HG03139 (cell line): ENCODE measurements around the gene RBM24.

ENCODE experiments used
- ATAC-seq: cut with Tn5 transposase; IDR thresholded peaks from one replicate; pipeline ENCODE4 v1.9.1; 2021; ENCODE audit not compliant: unreplicated experiment

RBM24 gene

DNA sequence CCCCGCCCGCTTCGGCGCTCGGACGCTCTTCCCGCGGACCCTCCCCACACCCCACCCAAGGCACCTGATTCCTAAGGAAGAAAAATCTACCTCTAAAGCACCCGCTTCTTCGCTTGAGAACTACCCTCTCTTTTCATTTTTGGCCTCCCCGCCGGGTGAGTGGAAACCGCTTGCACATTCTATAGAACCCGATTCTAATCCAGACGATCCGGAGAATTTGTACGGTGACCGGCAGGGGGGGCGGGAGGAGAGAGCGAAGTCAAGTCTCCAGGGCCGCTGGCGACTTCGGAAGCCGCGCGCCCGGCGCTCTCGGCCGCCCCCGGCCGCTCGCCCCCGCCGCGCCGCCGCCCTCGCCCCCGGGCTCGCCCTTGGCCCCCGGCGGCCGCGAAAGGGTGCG is at the start of gene RBM24:
TSS of gene RBM24 (plus strand) at position 262 of the 397 bp plus-strand sequence. CDS start 221 bp downstream, outside the sequence.
- ATAC-seq = no peak

DNA sequence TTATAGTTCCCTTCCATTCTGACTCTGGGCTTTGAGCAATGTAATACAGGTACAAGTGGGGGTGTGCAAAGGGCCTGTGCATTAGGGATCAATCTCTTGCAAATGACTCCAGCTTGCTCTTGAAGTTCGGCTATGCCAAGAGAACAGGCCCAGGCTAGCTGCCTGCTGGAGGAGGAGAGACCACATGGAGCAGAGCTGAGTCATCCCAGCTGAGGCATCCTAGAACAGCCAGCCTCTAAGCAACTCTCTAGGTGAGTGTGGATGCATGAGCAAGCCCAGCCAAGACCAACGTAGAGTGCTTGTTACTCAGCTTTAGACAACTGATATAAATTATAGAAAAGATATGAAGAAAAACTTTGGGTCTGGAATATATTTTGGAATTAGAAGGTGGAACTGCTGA is 47.6 kb upstream of the RBM24 start:
- ATAC-seq = no peak

DNA sequence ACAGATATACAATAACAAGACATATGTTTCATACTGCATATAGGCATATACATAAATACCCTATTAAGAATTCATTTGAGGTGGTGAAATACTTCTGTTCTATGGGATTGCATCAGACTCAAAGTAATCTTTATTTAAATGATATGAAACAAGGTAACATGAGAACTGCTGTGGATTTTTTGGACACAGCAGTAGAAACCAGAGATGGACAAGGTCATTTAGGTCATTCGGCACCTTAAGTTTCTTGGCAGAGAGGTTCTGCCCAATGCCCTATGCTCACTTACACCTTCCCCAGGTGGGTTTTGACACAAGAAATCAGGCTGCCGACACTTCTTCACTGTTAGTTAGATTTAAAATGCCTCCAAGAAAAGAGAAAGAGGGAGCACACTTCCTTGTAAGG is 43.9 kb upstream of the RBM24 start:
- no peak for ATAC-seq

DNA sequence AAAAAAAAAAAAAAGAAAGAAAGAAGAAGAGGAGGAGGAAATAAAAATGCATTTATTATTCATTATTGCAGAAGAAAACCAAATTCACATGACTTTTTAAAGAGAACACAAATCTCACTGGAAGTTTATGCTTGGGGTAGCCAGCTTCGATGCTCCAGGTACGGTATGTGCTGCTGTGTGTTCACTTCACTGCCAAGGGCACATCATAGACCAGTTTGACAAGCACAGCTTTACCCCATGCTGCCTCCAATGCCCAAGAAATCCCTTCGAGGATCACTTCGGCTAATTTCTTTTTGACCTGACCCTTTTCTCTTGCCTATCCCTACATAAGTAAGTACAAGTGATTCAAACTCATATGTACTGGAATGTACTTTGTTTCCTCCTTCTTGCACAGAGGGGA is 41.9 kb upstream of the RBM24 start:
- no peak for ATAC-seq

DNA sequence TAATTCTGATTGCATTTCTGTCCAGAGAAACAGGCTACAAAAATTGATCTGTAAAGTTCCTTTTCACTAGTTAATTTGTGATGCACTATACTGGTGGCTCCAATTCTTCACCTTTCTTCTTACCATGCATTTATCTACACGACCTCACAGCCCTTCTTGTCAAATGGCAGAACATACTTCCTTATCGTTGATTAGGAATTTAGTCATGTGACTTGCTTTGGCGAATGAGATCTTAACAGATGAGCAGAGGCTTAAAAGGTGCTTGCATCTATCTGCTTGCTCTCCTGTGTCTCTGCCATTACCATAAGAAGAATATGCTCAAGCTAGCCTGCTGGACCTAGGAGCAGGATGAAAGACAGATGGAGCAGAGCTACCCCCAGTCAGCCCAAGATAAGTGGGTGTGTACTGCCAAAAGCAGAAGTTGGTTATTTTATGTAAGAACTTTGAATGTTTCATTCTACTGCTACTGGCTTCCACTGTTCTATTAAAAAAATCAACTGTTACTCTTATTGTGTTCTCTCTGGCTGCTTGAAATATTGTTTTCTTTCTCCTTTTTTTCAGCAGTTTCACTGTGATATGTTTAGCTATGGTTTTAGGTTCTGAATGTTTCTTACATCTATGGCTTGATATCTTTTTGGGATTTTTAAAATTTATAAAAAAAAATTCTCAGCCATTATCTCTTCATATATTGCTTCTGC is 40.2 kb upstream of the RBM24 start:
- ATAC-seq = no peak

DNA sequence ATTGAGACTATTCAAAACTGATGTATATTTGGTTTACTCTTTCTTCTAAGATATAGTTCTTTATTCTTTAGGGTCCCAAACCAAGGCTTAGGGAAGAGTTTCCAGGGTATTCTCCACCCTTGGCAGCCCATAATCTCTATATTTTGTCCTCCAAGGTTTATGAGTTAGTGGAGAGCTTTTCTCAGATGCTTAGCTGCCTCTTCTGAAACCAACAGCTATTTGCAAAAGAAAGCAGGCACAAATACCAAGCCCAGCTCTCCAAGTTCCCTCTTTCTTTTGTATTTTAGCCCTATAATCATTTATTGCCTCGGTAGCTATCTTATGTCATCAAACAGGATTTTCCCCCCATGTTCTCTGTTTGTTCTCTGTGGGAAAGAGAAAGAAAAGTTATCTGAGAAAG is 39.1 kb upstream of the RBM24 start:
- no peak for ATAC-seq

DNA sequence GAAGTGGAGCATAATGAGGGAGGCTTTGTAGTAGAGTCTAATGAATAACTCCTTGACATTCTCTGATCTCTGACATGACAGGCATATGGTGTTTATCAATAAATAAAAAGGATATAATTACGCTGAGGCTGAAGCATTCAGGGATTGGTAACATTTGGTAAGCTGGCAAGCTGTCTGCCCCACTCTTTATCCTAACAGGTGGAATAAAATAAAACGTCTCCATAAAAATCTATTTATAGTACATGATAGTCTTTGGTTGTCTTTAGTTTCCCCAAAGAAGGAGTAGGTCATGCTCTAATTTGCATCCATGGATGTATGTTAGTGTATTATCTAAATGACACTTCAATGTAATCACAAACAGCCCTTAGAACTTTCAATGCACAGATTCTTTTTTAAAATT is 30.9 kb upstream of the RBM24 start:
- ATAC-seq = no peak

DNA sequence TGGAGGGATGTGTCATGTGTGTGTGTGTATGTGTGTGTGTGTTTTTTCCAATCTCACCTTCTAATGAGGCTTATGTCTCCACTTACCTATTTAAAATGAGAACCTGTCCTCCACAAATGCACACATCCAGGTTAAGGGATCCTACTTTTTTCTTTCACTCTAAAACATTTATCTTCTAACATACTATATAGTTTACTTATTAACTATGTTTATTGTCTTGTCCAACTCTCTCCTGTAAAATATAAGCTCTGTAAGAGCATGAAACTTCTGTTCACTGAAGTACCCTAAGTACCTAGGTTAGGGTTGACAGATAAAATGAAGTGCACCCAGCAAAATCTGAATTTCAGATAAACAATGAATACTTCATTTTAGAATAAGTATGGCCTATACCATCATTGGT is 29.2 kb upstream of the RBM24 start:
- no peak for ATAC-seq

DNA sequence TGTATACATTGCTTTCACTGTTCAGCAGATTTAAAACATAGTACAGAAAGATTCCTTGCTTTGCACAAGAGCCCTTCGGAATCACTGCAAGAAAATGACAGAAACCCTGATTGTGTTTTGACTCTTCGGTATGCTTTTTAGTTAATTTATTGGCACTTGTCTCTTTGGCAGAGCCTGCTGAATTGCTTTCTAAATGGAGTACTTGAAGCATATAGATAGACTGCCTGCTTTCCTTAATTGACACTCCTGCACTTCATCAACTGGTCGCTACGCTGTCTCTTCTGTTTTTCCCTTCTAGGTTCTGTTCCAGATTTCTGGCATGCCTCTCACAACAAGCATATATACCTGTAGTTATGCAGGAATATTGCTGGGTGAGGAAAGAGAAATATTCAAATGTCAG is 22.4 kb upstream of the RBM24 start:
- ATAC-seq = no peak

DNA sequence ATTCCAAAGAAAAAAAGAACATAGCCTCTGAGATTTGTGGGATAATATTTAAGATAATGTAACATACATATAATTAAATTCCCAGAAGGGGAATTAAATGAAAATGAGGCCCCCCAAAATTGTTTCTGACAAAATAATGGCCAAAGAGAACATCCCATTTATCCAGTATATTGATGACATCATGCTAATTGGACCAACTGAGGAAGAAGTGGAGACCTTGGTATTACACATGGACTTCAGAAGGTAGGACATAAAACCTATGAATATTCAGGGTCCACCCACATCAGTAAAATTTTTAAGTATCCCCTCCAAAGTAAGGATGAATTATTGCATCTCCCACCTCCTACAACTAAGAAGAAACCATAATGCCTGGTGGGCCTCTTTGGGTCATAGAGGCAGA is 15.6 kb upstream of the RBM24 start:
- ATAC-seq = no peak

DNA sequence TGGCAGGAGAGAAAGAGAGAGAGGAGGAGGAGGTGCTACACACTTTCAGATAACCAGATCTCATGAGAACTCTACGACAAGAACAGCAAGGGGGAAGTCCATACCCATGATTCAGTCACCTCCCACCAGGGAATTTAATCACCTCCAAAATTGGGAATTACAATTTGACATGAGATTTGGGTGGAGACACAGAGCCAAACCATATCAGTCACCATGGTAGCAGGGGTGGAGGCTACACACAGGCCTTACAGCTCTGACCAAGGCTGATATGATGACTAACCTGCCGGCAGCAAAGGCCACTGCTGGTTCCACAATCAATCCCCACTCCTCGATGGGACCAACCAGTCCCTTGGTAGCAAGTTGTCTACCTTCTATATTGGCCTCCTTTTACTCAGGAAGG is 13.6 kb upstream of the RBM24 start:
- ATAC-seq = no peak

DNA sequence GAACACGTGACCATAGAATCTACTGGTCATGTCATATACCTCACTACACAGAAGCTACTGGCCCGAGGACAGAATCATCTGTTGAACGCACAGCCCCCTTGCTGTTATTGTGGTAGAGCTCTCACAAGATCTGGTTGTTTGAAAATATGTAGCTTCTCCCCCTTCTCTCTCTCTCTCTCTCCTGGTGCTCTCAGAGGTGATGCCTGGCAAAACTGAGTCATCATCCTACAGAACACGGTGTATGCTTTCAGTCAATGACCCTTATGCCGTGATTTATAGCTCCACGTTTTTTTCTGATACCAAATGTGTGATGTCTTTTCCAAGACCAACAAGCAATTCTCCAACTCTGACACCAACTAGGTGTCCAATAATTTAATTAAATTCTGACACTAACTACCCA is 13.0 kb upstream of the RBM24 start:
- no peak for ATAC-seq

DNA sequence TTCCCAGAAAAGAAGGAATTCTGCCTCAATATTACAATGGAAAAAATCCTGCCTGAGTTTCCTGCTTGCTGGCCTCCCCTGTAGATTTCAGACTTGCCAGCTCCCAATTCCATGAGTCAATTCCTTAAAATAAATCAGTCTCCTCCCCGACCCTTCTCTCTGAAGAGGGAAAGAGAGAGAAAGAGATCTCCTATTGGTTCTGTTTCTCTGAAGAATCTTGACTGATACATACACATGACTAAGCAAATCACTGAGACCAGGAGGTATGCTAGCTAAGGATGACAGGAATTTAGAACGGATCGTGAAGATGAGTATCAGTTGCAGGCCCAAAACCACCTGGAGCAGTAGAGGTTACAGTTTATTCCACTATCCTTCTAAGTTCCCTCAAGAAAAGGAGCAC is 11.3 kb upstream of the RBM24 start:
- no peak for ATAC-seq

DNA sequence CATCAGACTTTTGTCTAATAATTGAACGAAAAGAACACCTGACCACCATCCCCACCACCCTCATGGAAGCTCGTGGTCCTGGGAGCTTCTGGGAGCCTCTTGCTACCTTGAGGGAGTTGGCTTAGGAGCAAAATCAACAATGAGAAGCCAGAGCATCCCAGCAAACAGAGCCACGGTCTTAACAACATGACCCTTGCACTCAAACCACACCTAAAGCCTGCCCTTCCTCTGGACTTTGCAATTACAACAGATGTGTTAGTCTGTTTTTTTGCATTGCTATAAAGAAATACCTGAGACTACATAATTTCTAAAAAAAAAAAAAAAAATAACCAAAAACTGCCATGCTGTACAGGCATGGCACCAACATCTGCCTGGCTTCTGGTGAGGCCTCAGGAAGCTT is 9.5 kb upstream of the RBM24 start:
- ATAC-seq = no peak

DNA sequence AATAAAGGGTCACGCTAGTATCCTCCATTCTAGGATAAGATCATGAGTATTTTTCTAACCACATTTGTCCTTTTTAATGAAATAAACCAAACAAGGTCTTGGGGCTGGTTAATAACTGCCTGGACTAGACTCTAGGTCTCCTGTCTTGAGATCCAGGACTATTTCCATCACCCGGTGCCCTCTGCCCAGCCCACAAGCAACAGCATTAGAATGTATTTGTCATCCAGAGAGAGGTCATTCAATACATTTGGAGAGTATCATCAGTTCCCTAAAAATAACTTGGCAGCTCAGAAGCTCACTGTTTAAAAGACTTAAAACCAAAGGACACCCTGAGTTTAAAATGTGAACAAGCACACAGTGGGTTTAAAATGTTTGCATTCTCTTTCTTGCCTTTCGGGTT is 4.4 kb upstream of the RBM24 start:
- no peak for ATAC-seq

DNA sequence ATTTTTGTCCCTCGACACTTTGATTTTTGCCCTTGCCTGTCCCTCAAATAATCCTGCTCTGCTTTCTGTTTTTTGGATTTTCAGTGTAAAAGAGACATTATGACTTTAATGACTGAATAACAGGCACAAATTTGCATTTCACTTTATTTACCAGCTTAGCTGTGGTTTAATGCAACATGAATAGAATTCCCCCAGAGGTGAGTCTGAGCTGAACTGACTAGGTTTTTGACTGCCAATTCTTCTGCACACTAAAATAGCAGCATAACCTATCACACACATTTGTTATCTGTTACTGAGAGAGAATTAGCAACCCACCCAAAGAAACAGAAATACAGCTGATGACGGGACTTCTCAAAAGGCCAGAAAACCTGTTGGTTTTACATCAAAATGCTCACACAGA is 3.9 kb upstream of the RBM24 start:
- no peak for ATAC-seq

DNA sequence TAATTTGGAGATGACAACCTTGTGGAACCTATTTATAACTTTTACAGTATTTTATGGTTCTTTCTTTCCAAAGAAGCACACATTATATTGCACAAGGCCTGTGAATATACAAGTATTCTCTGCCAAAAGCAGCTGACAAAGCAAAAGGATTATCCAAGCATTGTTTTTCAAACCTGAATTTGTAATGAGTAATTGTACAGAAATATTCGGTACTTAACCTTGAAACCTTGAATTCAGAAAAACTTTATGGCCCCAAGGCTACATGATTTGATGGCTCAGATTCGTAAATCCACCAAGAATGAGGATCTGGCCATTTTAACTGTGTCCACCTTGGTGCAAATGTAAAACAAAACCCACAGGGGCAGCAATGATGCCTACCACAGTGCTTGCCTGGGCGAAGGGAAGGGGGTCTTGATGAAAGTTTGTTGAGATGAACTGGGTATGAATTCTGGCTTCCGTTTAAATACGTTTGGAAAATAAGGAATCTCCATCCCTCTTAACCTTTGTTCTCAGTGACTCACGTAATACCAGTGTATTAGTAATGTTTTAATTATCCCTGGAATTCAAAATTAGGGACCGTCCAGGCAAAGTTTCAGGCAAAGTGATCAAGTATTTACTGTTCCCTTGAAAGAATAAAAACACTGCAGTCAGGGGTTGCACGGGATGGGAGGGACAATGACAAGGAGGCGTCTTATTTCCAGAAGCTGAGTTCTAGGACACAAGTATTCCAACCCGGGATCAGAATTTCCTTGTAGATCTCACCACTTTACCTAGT is 2.7 kb upstream of the RBM24 start:
- no peak for ATAC-seq

DNA sequence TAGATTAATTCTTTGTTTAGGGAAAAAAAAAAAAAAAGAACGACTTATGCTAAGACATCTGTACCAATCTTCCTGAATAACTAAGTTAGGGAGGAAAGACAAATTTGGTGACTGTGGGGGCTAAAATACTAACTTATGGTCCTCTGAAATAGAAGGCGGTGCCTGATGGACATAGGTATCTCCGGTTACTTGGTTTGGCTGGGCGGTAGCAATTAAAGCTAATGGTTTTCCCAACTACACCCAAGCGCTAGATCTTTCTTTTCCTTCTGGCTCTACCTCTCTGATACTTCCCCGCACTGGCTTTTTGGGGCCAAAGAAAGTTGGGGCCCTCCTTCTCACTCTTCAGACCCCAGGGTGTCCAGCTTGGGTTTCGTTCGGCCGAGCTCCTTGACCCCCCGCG is 1.0 kb upstream of the RBM24 start:
- ATAC-seq = no peak

DNA sequence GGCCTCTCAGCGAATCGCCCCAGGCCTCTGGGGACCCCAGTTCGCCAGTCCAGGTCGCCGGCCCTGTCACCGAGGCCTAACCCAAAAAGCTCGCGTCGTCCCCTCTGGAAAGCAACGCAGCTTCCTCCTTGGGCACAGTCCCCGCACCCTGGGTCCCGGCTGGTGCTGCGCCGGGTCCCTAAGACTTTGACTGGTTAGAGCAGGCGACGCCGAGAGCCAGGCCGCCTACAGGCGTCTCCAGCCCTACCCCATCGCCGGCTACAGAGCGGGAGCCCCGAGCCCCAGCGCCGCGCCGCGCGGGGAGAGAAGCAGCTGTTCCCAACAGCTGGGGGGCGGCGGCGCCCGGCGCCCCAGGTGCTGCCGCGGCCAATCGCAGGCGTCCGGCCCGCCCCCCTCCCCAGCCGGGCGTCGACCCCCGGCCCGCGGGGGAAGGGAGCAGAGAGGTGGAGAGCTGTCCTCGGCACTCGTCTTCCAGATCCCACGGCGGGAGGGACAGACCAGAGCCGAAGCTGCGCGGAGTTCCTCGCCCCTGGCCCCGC is 540 bp upstream of the RBM24 start:
- no peak for ATAC-seq

DNA sequence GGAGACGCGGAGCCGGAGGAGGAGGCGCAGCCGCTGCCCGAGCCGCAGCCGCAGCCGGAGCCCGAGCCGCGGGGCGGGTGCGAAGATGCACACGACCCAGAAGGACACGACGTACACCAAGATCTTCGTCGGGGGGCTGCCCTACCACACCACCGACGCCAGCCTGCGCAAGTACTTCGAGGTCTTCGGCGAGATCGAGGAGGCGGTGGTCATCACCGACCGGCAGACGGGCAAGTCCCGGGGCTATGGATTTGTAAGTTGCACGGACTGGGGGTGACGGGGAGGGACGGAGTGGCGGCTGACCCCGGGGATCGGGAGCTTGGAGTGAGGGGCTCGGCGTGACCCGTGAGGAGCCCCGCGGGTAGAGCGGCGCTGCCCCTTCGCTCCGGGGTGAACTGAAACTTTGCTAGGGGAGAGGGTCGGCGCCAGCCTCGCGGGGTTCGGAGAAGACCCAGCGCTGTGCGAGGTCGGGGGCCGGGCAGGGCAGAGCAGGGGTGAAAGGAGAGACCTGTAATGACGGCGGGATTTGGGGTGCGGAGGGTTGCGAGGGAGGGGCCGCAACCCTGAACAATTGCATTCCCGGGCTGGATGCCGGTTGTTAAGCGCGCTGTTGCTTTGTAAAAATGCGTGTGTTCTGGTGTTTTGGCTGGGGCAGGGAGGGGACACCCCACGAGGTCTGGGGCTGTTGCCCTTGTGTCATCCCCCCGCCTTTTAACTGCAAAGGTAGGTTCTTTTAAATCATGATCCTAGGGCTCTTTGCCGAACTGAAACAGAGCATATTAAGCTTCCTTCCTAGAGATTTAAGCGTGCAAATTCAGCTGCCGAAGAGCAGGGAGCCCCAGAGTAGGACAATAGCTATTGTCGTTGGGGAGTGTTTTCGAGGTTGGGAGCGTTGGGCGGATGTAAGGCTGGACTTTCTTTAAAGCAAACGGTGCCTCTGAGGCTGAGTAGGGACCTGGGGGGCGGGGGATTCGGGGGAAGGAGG is 628 bp downstream of the RBM24 start:
- ATAC-seq = no peak

DNA sequence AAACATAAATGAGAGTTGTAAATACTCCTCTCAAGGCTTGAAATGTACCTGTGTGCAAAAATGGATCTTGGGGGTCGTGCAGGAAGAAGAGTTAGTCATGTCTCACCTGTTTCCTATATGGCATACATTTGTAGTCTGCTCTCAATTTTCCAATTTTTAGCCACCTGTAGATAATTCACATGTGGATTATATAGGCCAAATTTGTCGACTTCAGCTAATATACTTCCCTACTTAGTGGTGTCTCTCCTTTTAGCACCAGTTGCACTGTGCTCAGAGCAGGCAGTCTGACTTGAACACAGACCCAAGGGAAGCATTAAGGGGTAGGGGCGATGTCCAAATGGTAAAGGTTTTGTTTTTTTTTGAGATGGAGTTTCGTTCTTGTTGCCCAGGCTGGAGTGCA is 1.9 kb downstream of the RBM24 start:
- no peak for ATAC-seq
